Panc1 (cell line): Measurements from ENCODE around the gene ALDH1A3.

Source experiments
- POLR2AphosphoS5 ChIP-seq: IDR thresholded peaks from 2 replicates; pipeline ENCODE4 v1.6.1; 2012; ENCODE audit warnings: mild to moderate bottlenecking, low read depth, low read length, moderate library complexity
- SIN3A ChIP-seq: IDR thresholded peaks from 2 replicates; pipeline ENCODE4 v1.6.1; 2012; ENCODE audit warnings: low read depth, mild to moderate bottlenecking, low read length, moderate library complexity, borderline replicate concordance; ENCODE audit not compliant: insufficient read depth
- TF ChIP-seq, protein P1 (sequence below): fragments of 450-650 bp; IDR thresholded peaks from 2 replicates; pipeline ENCODE4 v1.5.1; 2017; ENCODE audit warnings: mild to moderate bottlenecking
- TF ChIP-seq, protein P2 (sequence below), 2 experiments: IDR thresholded peaks; 2 replicates each; pipeline ENCODE4 v1.6.1; 2011 to 2012; ENCODE audit warnings: low read depth in 2 of 2, control low read depth in 1 of 2, low read length in 1 of 2, mild to moderate bottlenecking in 1 of 2, moderate library complexity in 1 of 2; ENCODE audit not compliant: insufficient read depth in 1 of 2

DNA sequence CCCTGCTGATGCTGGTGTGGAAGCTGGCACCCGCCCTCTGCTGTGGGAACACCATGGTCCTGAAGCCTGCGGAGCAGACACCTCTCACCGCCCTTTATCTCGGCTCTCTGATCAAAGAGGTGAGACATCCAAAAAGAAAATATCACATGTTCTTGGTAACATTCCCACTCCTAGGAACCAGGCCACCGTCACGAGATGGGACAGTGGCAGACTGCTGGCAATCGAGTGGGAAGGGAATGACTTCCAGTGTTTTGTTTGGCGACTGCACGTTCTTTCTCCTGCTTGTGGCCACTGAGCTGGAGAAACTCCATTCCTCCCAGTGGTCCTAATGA is 14.3 kb downstream of the ALDH1A3 start:
- TF ChIP-seq, protein P1, sequence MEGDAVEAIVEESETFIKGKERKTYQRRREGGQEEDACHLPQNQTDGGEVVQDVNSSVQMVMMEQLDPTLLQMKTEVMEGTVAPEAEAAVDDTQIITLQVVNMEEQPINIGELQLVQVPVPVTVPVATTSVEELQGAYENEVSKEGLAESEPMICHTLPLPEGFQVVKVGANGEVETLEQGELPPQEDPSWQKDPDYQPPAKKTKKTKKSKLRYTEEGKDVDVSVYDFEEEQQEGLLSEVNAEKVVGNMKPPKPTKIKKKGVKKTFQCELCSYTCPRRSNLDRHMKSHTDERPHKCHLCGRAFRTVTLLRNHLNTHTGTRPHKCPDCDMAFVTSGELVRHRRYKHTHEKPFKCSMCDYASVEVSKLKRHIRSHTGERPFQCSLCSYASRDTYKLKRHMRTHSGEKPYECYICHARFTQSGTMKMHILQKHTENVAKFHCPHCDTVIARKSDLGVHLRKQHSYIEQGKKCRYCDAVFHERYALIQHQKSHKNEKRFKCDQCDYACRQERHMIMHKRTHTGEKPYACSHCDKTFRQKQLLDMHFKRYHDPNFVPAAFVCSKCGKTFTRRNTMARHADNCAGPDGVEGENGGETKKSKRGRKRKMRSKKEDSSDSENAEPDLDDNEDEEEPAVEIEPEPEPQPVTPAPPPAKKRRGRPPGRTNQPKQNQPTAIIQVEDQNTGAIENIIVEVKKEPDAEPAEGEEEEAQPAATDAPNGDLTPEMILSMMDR: no peak
- TF ChIP-seq POLR2AphosphoS5 (no peak), SIN3A (no peak)
- TF ChIP-seq, protein P2, sequence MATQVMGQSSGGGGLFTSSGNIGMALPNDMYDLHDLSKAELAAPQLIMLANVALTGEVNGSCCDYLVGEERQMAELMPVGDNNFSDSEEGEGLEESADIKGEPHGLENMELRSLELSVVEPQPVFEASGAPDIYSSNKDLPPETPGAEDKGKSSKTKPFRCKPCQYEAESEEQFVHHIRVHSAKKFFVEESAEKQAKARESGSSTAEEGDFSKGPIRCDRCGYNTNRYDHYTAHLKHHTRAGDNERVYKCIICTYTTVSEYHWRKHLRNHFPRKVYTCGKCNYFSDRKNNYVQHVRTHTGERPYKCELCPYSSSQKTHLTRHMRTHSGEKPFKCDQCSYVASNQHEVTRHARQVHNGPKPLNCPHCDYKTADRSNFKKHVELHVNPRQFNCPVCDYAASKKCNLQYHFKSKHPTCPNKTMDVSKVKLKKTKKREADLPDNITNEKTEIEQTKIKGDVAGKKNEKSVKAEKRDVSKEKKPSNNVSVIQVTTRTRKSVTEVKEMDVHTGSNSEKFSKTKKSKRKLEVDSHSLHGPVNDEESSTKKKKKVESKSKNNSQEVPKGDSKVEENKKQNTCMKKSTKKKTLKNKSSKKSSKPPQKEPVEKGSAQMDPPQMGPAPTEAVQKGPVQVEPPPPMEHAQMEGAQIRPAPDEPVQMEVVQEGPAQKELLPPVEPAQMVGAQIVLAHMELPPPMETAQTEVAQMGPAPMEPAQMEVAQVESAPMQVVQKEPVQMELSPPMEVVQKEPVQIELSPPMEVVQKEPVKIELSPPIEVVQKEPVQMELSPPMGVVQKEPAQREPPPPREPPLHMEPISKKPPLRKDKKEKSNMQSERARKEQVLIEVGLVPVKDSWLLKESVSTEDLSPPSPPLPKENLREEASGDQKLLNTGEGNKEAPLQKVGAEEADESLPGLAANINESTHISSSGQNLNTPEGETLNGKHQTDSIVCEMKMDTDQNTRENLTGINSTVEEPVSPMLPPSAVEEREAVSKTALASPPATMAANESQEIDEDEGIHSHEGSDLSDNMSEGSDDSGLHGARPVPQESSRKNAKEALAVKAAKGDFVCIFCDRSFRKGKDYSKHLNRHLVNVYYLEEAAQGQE (IDR thresholded peaks at IDR 0.05; ENCODE audit: insufficient read depth in 1 of 2, low read depth in 2 of 2, low read length in 1 of 2): no peak
